Measurements from ENCODE around the gene PABPN1L.

Gene PABPN1L

GRCh38 chr16:88815901-88816589 is 50.4 kb downstream of the PABPN1L start:
- Histone ChIP-seq H3K4me1 (ENCODE audit: control insufficient read depth, insufficient read depth, low read length) (peaks cover 9% of the 10 kb centered on the region), H3K27ac (ENCODE audit: low read length) (no peak overlapping the region), H3K36me3 (ENCODE audit: control insufficient read depth in 2 of 2, insufficient read depth in 2 of 2, low read length in 2 of 2) (peaks cover 0 to under 1% of the 10 kb centered on the region in 2 donors), H3K9me3 (ENCODE audit: control insufficient read depth in 2 of 2, low read length in 2 of 2) (no peaks in the 10 kb centered on the region), H3K4me3 (ENCODE audit: low read length in 2 of 2) (no peak overlapping the region), H3K27me3 (ENCODE audit: control insufficient read depth in 1 of 2, insufficient read depth in 2 of 2, low read length in 2 of 2) (no peaks in the 10 kb centered on the region), H3K9ac (ENCODE audit: low read length in 2 of 2) (no peak overlapping the region)

GRCh38 chr16:88815227-88815626 is 51.2 kb downstream of the PABPN1L start:
- H3K4me1 ChIP-seq (ENCODE audit: control insufficient read depth, insufficient read depth, low read length), result peaks cover 17% of the 10 kb centered on the region
- no peaks in the 10 kb centered on the region for H3K36me3 ChIP-seq (ENCODE audit: control insufficient read depth in 2 of 2, insufficient read depth in 2 of 2, low read length in 2 of 2)
- no peak overlapping the region for H3K9ac ChIP-seq (ENCODE audit: low read length in 2 of 2)
- H3K9me3 ChIP-seq (ENCODE audit: control insufficient read depth in 2 of 2, low read length in 2 of 2), result no peaks in the 10 kb centered on the region
- H3K27ac ChIP-seq (ENCODE audit: low read length), result no peak overlapping the region
- H3K27me3 ChIP-seq (ENCODE audit: control insufficient read depth in 1 of 2, insufficient read depth in 2 of 2, low read length in 2 of 2), result no peaks in the 10 kb centered on the region
- H3K4me3 ChIP-seq (ENCODE audit: low read length in 2 of 2), result no peak overlapping the region

- H3K4me3 ChIP-seq (ENCODE audit: low read length in 2 of 2), result no peak overlapping the region
- H3K9ac ChIP-seq (ENCODE audit: low read length in 2 of 2), result no peak overlapping the region
- no peaks in the 10 kb centered on the region for H3K27me3 ChIP-seq (ENCODE audit: control insufficient read depth in 1 of 2, insufficient read depth in 2 of 2, low read length in 2 of 2)
Observed at GRCh38 chr16:88814144-88814502, 52.3 kb downstream of the PABPN1L start.

More at GRCh38 chr16:88814144-88814502, 52.3 kb downstream of the PABPN1L start:
- peaks cover 2 to 7% of the 10 kb centered on the region in 2 donors for H3K36me3 ChIP-seq (ENCODE audit: control insufficient read depth in 2 of 2, insufficient read depth in 2 of 2, low read length in 2 of 2)
- peaks cover 23% of the 10 kb centered on the region for H3K4me1 ChIP-seq (ENCODE audit: control insufficient read depth, insufficient read depth, low read length)
- H3K9me3 ChIP-seq (ENCODE audit: control insufficient read depth in 2 of 2, low read length in 2 of 2), result no peaks in the 10 kb centered on the region
- H3K27ac ChIP-seq (ENCODE audit: low read length), result no peak overlapping the region
